ENCODE measurements around the gene LIPC.

The LIPC gene

DNA sequence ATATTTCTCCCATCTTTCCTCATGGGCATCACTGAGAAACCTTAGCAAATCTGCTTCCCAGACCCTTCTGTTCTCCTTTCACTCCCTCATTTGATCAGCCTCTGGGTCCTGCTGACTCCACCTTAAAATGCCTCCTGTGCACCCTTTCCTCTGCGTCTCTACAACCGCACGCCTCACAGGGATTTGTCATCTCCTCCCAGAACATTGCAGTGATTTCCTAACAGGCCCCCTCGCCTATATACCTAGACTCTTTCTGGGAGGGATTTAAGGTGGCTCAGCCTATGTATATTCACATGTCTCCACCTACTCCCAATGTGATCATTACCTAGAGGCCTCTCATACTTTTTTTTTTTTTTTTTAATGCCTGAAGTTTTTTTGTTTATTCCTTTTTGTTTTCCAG is 69.2 kb downstream of the LIPC start:
- no peak for DNase-seq

DNA sequence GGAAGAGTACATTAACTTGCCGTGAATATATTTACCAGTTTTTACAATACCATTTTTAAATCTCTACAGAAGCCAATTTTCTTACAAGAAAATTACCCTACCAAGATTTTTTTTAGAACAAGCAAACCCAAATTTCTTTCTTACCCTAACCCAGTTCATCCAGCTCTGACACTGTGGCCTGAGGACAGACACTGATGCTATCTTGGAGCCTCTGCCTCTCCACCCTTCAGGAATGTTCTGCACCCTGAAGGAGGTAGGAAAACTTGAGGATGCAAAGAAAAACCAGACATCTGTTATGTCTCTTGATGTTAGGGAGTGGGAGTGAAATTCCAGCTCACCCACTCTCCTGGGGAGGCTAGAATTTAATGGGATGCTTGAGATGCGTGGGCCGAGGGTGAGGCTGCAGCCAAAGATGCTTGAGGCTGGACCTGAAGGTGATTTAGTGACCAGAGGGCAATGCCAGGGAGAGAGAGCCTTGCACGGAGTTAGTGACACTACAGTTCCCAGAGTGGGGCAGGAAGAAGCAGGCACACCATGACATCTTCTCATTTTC is 69.9 kb downstream of the LIPC start:
- no peak for DNase-seq

DNA sequence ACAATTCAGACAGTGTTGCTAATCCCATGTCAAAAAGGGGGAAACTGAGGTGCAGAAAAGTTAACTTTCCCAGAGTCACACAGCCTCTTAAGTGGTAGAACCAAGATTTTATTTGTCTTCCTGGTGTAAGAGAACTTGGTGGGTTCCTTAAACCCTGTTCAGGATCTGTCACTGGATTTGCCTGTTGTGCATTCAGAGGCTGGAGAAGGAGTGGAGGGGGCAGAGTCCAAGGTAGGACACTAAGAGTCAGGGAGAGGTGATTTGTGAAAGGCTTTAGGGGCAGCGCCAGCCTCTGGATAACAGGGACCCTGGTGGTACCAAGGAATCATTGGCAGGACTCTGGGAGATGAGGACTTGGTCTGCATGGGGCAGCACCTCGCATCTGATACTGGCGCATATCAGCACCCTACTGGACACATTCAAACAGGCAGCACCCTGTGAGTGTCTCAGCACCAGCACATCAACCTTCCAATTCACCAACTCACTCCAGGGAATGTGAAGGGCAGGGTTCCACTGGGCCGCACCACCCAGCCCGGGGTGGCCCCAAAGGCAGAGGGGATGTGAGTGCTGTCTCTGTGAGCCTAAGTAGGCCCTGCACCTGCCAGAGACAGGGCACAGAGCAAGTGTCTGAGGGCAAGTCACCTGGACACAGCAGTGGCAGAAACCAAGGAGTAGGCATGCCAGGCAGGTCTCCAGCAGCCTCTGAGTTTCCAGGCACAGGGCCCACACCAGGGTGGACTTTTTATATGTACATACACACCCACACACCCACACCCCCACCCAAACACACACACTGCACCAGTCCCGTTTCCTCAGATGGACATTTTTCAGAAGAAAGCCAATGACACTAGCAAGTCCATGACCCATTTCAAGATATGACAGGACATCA is 71.6 kb downstream of the LIPC start:
- no peak for DNase-seq

DNA sequence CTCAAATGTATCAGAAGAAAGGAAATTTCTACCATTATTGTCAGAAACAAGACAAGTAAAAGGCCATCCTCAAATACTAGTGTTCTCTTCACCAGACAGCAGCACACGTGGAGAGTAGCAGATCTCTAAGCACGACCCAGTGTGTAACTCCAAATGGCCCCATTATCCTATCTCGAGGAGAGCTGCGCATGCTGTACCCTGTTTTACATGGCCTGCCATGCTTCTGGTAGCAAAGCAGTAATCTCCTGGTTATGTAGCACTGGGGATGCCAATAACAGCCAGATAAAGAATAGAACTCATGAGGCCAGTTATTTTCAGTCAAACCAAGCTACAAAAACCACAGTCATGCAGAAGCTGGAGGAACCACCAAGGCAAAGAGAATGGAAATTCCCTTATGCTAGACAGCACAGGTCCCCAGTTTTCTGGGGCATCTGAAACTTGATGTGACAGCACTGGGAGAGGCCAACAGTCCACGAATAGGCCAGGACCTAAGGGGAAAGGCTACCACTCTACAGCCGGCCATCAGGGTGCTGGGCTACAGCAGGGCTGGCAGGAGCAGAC is 73.0 kb downstream of the LIPC start:
- DNase-seq = no peak

DNA sequence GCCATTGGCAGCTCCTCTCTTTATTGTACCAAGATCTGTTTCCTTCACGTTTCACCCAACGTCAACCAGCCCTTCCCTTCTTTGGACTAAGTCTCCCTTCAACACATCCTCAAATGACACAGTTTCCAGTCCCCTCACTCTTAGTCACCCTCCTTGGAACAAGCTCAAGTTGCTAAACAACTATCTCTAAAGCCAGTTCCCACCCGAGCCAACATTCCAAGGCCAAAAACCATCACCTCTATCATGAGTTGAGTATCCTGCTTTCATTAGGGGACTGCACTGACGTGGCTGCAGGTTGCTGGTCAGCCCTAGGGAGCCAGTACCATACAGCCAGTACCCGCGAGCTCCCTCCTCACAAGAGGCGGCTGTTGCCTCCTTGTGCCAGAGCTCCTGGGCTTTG is 73.8 kb downstream of the LIPC start:
- DNase-seq = no peak

DNA sequence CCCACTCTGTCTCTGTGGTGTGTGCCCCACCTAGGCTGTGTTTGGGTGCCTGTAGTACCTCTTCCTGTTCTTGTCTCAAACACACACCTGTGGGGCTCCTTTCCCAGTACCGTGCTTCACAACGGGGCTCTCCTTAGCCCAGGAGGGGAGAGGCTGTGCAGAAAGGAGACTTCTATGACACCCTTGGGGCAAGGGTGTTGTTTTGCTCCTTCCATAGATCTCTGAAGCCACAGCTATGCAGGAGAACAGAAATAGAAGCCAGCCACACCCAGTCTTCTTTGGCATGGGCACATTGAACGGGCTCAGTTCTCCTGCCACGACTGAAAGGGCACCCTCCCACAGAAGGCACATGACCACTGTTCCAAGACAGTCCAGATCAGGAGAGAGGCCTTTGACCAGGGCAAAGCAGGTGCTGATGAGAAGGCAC is 74.3 kb downstream of the LIPC start:
- DNase-seq = peak in 2 of 6 experiments; percentile 11 to 18

DNA sequence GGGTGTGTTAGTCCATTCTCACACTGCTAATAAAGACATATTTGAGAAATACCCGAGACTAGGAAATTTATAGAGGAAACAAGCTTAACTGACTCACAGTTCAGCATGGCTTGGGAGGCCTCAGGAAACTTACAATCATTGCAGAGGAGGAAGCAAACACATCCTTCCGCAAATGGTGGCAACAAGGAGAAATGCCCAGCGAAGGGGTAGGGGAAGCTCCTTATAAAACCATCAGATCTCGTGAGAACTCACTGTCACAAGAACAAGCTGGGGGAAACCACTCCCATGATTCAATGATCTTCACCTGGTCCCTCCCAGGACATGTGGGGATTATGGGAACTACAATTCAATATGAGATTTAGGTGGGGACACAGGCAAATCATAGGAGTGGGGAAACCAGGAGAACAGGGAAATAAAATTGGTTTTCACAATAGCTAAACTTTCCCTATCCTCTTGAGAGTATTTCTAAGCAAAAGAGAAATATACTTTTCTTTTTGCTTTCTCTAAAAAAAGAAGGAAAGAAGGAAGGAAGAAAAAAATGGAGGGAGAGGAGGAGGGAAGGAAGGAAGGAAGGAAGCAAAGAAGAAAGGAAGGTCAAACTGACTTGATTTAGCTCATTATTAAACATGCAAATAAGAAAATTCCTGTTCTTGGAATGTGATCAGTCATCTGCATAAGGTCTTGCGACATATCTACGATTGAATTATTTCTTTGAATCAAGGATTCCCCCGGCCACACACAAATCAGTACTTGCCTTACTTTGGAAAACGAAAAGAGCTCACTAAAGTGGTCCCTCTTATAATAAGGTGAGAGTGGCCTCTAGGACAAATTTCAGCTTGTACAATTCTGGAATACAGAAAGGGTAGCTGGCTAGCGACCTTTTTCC is 75.2 kb downstream of the LIPC start:
- no peak for DNase-seq

DNA sequence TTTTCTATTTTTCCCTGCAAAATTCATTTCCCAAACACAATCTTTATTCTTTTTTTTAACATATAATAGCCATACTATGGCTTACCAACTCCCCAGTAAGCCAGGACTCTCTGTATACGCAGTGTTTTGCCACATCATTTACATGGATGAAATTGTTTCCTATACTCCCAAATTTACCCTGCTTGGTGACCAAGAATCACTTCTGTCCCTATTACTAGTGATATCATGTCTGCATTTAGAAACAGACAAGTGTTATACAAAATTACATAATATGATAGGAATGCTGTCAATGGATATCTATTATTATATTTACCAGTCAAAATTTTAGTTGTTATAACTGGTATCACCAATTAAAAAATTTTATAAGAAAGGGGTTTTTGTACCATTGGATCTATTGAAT is 77.8 kb downstream of the LIPC start:
- DNase-seq = no peak

DNA sequence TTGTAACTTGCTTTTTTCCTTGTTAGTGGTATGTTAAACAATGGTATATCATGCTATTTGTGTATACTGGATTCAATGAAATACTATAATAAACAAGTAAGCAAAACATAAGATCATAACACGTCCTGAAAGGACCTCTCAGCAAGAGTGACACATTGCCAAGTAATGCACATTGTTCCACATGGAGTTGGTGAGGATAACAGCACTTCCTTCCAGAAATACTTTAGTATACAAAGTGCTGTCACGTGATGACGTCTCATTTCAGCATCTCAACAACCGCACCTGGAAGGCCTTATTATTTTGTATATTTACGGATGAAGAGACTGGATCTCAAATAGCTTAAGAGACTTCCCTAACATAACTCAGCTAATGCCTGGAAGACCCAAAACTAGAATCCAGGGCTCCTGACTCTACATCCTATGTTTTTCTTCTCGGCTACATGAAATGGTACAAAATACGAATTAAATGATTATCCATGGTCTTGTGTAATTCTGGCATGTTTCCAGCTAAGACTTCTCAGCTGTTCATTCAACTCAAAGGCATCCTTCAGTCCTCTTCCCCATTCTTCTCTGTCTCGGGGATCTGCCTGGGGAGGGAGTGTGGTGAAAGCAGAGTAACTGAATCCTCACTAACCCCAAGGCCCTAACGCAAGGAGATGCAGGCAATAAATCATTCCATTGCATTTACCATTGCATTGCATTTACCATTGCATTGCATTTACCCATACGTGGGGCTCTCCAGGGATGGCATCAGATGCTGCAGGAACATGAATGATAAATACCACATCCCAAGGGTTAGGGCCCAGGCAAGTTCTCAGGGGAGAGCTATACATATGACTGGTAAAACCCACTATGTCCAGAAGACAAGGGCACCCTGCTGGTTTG is 79.2 kb downstream of the LIPC start:
- DNase-seq = no peak

DNA sequence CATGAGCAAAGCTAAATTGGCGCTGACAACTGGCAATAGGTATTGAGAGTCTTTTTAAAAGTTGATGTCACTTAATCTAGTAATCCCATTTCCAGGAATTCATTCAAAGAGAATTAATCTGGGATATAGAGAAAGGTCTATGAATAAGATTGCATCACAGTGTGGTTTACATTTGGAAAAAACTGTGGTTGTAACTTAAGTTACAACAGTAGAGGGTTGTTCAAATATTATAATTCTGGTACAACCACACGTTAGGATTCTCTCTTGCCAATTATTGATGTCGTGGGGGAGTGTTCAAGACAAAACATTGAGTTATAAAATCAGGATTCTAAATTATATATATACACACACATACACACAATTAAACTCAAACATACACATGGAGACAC is 79.8 kb downstream of the LIPC start:
- no peak for DNase-seq

DNA sequence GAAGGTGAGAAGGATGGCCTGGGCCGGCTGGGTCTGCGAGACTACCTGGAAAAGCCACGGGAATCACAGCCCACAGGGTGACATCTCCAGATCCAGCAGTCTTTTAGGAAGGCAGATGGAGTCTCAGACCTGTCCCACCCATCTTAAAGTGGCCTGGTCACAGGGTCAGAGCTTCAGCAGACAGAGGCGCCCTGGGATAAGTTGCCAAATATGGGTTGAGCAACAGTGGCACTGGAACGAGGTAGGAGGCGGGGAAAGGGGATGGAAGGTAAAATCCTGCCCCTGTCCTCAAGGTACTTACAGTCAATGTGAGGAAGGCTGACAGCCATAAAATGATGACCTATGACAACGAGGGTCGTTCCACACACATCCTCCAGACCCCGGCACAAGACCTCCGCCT is 80.7 kb downstream of the LIPC start:
- DNase-seq = no peak

DNA sequence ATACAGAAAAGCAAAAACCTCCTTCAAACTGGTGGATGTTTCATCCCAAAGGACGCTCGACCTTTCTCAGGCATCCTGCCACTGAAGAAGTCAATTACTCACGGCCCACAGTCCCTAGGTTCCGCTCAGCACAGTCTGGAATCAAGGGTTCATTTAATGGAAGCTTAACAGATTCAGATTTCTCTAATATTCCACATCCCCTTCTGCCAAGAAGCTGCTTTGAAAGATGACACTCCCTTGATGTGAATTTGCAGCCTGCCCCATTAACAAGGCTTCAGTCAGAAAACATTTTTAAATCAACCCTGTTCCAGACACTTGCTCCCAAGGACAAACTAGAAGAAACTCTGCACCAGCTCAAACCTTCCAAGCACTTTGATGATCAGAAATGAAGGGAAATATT is 81.2 kb downstream of the LIPC start:
- DNase-seq = no peak

DNA sequence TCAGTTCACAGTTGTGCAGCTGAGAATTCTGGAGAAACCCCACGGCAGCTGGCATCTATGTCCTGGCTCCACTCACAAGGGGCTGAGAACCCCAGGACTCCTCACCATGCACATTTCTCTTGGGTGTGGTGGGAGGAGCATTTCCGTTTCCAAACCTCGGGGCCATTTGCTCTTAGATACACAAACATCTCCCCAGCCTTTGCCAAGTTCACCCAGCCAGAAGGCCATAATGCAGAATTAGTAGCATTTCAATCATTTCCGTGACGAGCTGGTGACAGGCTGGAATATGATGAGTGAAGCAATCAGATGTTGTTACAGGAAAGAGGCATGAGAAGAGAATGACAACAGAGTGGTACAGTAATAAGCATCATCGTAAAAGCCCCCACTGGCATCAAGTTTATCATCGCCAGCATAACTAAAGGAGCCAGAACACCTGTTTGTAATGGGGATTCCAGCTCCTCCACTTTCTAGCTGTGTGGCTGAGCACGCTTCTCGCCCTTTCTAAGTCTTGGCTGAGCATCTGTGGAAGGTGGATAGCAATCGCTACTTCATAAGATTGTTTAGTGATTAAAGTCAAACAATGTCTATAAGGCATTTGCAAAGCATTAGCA is 82.0 kb downstream of the LIPC start:
- no peak for DNase-seq

DNA sequence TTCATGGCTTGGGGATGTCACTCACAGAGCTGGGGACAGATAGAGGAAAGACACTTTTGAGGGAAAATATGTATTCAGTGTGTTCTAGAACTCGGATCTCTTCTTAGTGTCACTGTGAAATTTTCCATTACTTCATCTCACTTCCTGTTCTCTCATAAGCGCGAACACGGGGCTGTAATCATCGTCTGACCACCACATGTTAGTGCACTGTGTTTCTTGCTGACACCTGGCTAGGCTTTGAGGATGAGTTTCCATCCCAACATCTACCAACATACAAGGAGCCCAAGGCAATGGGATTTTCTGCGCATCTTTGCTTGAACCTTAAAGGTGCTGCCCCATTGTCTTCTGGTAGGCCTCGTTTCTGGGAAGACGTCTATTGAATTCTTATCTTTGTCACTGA is 84.0 kb downstream of the LIPC start:
- DNase-seq = peak in 1 of 6 experiments; percentile 23

DNA sequence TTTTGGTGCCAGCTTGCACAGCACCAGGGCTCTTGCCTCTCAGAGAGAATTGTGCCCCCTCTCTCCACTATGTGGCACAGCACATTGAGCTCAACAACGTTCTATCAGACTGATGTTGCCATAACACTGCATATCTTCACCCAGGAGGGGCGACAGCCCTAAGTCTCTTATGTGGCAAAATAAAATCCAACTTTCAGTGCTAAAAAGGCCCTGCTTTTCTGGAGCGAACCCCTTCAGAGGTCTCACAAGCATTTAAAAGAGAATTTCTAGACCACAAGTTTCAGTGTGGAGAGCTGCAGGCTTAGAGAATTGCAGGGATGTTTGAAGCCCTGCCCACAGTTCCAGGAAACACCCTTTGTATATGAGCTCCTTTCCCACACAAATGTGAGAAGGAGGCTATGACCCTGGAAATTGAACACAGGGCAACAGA is 85.5 kb downstream of the LIPC start:
- peak in 3 of 6 experiments; percentile 31 to 63 (median 54) for DNase-seq

DNA sequence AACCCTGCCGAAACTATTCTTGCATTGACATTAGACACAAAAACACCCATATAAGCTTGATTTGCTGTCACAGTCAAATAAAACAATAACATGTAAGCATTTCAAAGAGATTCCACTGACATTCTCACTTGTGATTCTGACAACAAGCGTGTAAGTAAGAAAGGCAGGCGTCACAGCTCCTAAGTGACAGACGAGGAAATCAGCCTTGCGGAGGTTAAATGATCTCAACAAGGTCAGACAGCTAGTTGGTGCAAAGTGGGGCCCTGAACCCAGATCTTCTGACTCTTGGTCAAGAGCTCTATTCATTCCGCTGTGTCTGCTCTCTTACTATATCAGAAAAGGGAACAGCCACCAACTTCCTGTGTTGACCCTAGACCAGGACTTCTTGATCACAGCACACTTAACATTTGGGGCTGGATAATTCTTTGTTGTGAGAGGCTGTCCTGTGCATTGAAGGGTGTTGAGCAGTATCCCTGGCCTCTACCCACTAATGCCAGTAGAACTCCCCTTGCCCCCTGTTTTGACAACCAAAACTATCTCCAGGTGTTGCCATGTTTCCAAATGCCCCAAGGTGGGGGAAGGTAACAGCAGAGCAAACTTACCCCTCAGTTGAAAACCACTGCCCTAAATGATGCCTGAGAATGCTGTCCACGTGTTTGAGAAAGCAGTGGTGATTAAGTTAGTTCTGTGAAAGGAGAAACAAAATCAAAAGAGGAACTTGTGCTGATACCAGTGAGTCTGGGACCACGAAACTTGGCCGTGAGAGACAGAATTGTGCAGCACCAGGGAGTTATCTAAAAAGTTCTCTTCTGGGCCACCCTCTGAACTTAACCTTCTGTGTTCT is 86.1 kb downstream of the LIPC start:
- peak in 2 of 6 experiments; percentile 31 to 54 for DNase-seq

DNA sequence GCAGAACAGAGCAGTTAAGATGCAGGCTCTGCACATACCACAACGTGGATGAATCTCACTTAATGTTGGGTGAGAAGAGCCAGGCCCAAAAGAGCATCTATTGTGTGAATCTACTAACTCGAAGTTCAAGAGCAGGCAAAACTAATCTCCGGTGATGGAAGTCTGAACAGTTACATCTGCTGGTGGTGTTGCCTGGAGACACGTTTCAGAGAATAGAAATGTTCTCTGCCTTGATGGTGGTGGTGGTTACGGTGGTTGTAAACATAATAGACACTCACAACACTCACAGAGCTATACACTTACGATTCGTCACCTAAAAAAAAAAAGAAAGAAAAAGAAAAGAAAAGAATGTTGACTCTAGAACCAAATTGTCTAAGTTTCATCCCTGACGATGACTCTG is 86.8 kb downstream of the LIPC start:
- DNase-seq = peak in 3 of 6 experiments; percentile 38 to 50 (median 41)

DNA sequence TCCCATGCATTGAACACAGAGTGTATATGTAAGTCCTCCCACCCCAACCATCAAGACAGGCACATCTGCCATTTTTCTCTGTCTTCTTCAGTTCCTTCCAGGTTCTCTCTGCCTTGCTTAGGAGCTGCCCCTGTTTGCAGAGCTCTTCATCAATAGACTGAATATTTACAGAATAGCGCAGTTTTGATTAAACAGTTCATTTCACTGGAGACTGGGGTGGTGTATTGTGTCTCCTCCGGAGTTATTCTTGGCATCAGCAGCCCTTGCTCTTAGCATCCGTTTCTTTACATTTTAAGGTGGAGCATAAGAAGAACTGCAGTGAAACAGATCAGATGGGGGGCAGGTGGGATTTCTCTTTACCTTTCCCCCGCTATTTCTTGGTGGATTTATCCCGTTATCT is 87.7 kb downstream of the LIPC start:
- DNase-seq = no peak

DNA sequence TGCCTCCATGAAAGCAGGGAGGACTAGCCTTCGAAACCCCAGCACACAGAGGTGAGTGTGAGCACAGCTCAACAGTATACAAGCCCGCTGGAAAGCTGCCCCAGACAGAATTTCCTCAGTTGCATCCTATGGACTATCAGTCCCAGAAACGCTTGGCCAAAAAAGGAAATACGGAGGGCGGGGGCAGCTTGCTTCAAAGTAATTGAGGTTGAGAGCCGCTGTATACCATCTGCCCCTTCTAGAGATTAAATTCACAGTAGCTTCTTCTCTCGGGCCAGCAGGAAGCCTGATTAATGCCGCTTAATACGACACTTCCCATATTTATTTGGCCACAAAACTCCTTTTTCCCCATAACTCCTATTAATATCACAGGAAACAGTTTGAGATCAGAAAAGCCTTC is 88.7 kb downstream of the LIPC start:
- DNase-seq = no peak

DNA sequence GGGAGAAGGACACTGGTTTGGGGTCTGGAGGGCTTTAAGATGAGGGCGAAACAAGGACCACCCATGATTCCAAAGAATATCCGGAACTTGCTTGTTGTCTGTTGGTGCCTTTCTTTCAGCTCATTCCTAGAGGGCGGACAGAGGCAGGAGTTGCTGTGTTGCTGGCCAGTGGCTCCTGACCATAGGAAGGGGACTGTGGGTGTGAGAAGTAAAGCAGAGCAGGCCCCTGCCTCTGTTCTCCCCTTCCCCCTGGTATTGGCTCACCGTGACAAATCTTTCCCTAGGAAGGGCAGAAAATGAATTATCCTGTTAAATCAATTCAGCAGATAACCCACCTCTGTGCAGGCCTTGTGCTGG is 89.1 kb downstream of the LIPC start:
- DNase-seq = no peak

All from stimulated activated naive CD4-positive, alpha-beta T cell (primary cell).